ENCODE data around the gene ARHGEF37. TPM values are rescaled to one million over a fixed set of nuclear protein-coding genes. Genes with fewer than 3 reads are reported as not detected.

Gene ARHGEF37
- total and polyA plus RNA-seq, 9 of the 15 experiments (the other 6 are each of a cell fraction or from before 2014, with no cell fraction given) = 0.01 to 0.27 (median 0.05) TPM

DNA sequence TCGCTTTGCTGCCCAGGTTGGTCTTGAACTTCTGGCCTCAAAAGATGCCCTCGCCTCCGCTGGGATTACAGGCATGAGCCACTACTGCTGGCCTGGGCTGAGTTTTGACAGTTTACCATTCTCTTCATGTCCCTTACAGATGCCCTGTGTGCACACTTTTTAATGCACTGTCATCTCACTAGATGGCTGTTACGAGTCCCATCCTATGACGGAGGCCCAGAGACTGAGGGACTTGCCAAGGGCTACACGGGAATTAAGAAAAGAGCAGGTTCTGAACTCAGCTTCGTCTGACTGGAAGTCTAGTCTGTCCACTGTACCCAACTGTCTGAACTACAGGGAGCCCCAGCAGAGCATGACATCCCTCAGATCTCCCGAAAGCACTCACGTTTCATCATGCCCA, 63.9 kb downstream of the ARHGEF37 start:
- H4K20me1 ChIP-seq (replicated peaks; ENCODE audit: control insufficient read depth, insufficient read depth, low read length) = no peaks in the 10 kb centered on the region
- TF ChIP-seq, protein P1, sequence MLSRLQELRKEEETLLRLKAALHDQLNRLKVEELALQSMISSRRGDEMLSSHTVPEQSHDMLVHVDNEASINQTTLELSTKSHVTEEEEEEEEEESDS (CRISPR knock-in tag; IDR thresholded peaks at IDR 0.05) = no peak
- TF ChIP-seq NFE2 (IDR thresholded peaks at IDR 0.05; ENCODE audit: low read depth) (peak; percentile 53), CREB1 (IDR thresholded peaks at IDR 0.05) (no peak), CREB1 (CRISPR knock-in tag; IDR thresholded peaks at IDR 0.05) (0 out of 2 replicates have a peak, but pooled peaks have one; percentile 17), THRAP3 (IDR thresholded peaks at IDR 0.05; ENCODE audit: borderline replicate concordance) (no peak), MAFG (tag; conservative IDR thresholded peaks at IDR 0.05) (0 out of 2 replicates have a peak, but pooled peaks have one; percentile 10), ZBTB8A (IDR thresholded peaks at IDR 0.05; ENCODE audit: partially characterized antibody) (no peak)
- BruUV-seq (replicated peaks) = no TSS peak
- intact Hi-C loops (cut with micrococcal nuclease) (no loop called here), in situ Hi-C loops (cut with MboI) (no loop called here)
- ChIA-PET POLR2A (interaction anchor here (0.6 kb wide), 1 partner anchor 11 kb away, joined by 3 read pairs; no protein-coding TSS in a partner anchor), CTCF (ENCODE audit: low intra/inter-chr PET ratio) (no interaction called here)
- no peak overlapping the region for H3K27ac ChIP-seq (ENCODE audit: extremely low read depth, low read depth, low read length)
- no peaks in the 10 kb centered on the region for H3K9me3 ChIP-seq (replicated peaks; ENCODE audit: control insufficient read depth, insufficient read depth, low read depth, low read length)
- H3K36me3 ChIP-seq (ENCODE audit: control insufficient read depth, insufficient read depth, low read length) = no peaks in the 10 kb centered on the region
- H3K9me1 ChIP-seq (ENCODE audit: control insufficient read depth, insufficient read depth, low read length) = no peaks in the 10 kb centered on the region
- no peak overlapping the region for H3K4me2 ChIP-seq (ENCODE audit: insufficient read depth, low read length)
- no peaks in the 10 kb centered on the region for H3K27me3 ChIP-seq (ENCODE audit: control insufficient read depth in 2 of 2, insufficient read depth in 2 of 2, low read length in 2 of 2)
- peak; percentile 24; the same call in 2 of the 3 replicates for ATAC-seq
- peaks cover 14 to 15% of the 10 kb centered on the region in 2 experiments; a peak in 3 of 5 replicates for H3K4me1 ChIP-seq (replicated peaks in 1 of 2; ENCODE audit: control insufficient read depth in 2 of 2, insufficient read depth in 2 of 2, low read length in 2 of 2)
- DNase-seq (ENCODE audit: extremely low read depth in 1 of 4, low spot score in 3 of 4) = peak in 1 of 4 experiments; percentile 28
- H3K4me3 ChIP-seq = no peak overlapping the region
- no peak overlapping the region for H3K9ac ChIP-seq (ENCODE audit: insufficient read depth in 1 of 2, low read depth in 2 of 2, low read length in 2 of 2)
- no peaks in the 10 kb centered on the region for H3K79me2 ChIP-seq (ENCODE audit: control insufficient read depth, insufficient read depth, low read length)
- peak; percentile 55 for FAIRE-seq
- H2AFZ ChIP-seq (ENCODE audit: low read depth, low read length) = no peak overlapping the region
- 30% methylated on average over 8 of the region's 9 CpGs for WGBS (ENCODE audit: insufficient coverage, low coverage, missing lambda C conversion rate)

Data from K562 (cell line).